ENCODE data around the gene TBC1D1.
"Not testable (repeated sequence)": the region's sequence is repeated elsewhere in the genome, so short reads cannot be mapped to it uniquely, and the experiment has no call there.

The TBC1D1 gene

GRCh38 chr4:37917388-37917787, 26.5 kb downstream of the TBC1D1 start:
- no peak overlapping the region for H3K27ac ChIP-seq

GRCh38 chr4:37918653-37919052, 27.8 kb downstream of the TBC1D1 start:
- no peak for TF ChIP-seq CTCF (IDR thresholded peaks at IDR 0.05)
- H2AFZ ChIP-seq: no peak overlapping the region
- H3K27me3 ChIP-seq (ENCODE audit: control insufficient read depth, insufficient read depth, low read length): no peaks in the 10 kb centered on the region
- H3K27ac ChIP-seq: no peak overlapping the region
- no peak overlapping the region for H3K4me3 ChIP-seq (ENCODE audit: low read depth, low read length)
- H3K79me2 ChIP-seq: no peaks in the 10 kb centered on the region
- H3K9ac ChIP-seq: no peak overlapping the region
- H3K36me3 ChIP-seq (ENCODE audit: control insufficient read depth, insufficient read depth, low read length): no peaks in the 10 kb centered on the region
- no peaks in the 10 kb centered on the region for H3K9me3 ChIP-seq (ENCODE audit: control insufficient read depth, low read length)
- no peak overlapping the region for H3K4me2 ChIP-seq (ENCODE audit: low read length)
- no peaks in the 10 kb centered on the region for H3K4me1 ChIP-seq

More at GRCh38 chr4:37917388-37917787, 26.5 kb downstream of the TBC1D1 start:
- Histone ChIP-seq H3K4me3 (ENCODE audit: low read depth, low read length) (no peak overlapping the region), H3K9ac (no peak overlapping the region), H3K4me1 (no peaks in the 10 kb centered on the region), H3K4me2 (ENCODE audit: low read length) (no peak overlapping the region), H3K27me3 (ENCODE audit: control insufficient read depth, insufficient read depth, low read length) (no peaks in the 10 kb centered on the region), H3K9me3 (ENCODE audit: control insufficient read depth, low read length) (no peaks in the 10 kb centered on the region), H2AFZ (no peak overlapping the region), H3K79me2 (no peaks in the 10 kb centered on the region), H3K36me3 (ENCODE audit: control insufficient read depth, insufficient read depth, low read length) (no peaks in the 10 kb centered on the region)
- TF ChIP-seq CTCF (IDR thresholded peaks at IDR 0.05): no peak

GRCh38 chr4:37922328-37922727, 31.4 kb downstream of the TBC1D1 start:
- Histone ChIP-seq H3K9ac (no peak overlapping the region), H3K36me3 (ENCODE audit: control insufficient read depth, insufficient read depth, low read length) (no peaks in the 10 kb centered on the region), H3K27ac (no peak overlapping the region), H3K9me3 (ENCODE audit: control insufficient read depth, low read length) (no peaks in the 10 kb centered on the region), H2AFZ (no peak overlapping the region), H3K4me3 (ENCODE audit: low read depth, low read length) (no peak overlapping the region), H3K4me1 (no peaks in the 10 kb centered on the region), H3K27me3 (ENCODE audit: control insufficient read depth, insufficient read depth, low read length) (no peaks in the 10 kb centered on the region), H3K79me2 (no peaks in the 10 kb centered on the region), H3K4me2 (ENCODE audit: low read length) (no peak overlapping the region)
- no peak for TF ChIP-seq CTCF (IDR thresholded peaks at IDR 0.05)

- not testable (repeated sequence) for H2AFZ ChIP-seq; H3K4me2 ChIP-seq (ENCODE audit: low read length); H3K9me3 ChIP-seq (ENCODE audit: control insufficient read depth, low read length); H3K4me1 ChIP-seq; H3K27ac ChIP-seq; H3K9ac ChIP-seq; H3K79me2 ChIP-seq; H3K27me3 ChIP-seq (ENCODE audit: control insufficient read depth, insufficient read depth, low read length); H3K4me3 ChIP-seq (ENCODE audit: low read depth, low read length); H3K36me3 ChIP-seq (ENCODE audit: control insufficient read depth, insufficient read depth, low read length)
These were observed 32.2 kb downstream of the TBC1D1 start for GRCh38 chr4:37923089-37923488.

- Histone ChIP-seq H3K4me1 (no peaks in the 10 kb centered on the region), H3K9ac (no peak overlapping the region), H3K4me3 (ENCODE audit: low read depth, low read length) (no peak overlapping the region), H3K27me3 (ENCODE audit: control insufficient read depth, insufficient read depth, low read length) (no peaks in the 10 kb centered on the region), H3K4me2 (ENCODE audit: low read length) (no peak overlapping the region), H3K27ac (no peak overlapping the region), H2AFZ (no peak overlapping the region), H3K9me3 (ENCODE audit: control insufficient read depth, low read length) (no peaks in the 10 kb centered on the region), H3K36me3 (ENCODE audit: control insufficient read depth, insufficient read depth, low read length) (no peaks in the 10 kb centered on the region), H3K79me2 (no peaks in the 10 kb centered on the region)
- TF ChIP-seq CTCF (IDR thresholded peaks at IDR 0.05): no peak
These were observed 34.1 kb downstream of the TBC1D1 start for GRCh38 chr4:37924946-37925345.

All from parathyroid adenoma (tissue), 2 donors.